PFSK-1 (cell line): ENCODE results near the gene SRPK3.

Experiments
- FOXP2 ChIP-seq: optimal IDR thresholded peaks from 2 replicates; pipeline ENCODE3; 2011; ENCODE audit warnings: borderline replicate concordance, control low read depth, inconsistent platforms; ENCODE audit not compliant: insufficient read depth; ENCODE audit errors: extremely low read length, extremely low read depth
- POLR2AphosphoS5 ChIP-seq: IDR thresholded peaks from 2 replicates; pipeline ENCODE4 v1.6.1; 2012; ENCODE audit warnings: low read depth, mild to moderate bottlenecking, control low read depth, low read length, moderate library complexity
- SIN3A ChIP-seq: IDR thresholded peaks from 2 replicates; pipeline ENCODE4 v1.6.1; 2012; ENCODE audit warnings: mild to moderate bottlenecking, low read length, moderate library complexity, borderline replicate concordance; ENCODE audit not compliant: insufficient read depth
- TAF1 ChIP-seq: IDR thresholded peaks from 2 replicates; pipeline ENCODE4 v1.6.1; 2012; ENCODE audit warnings: low read length, control low read depth, borderline replicate concordance; ENCODE audit not compliant: insufficient read depth
- TF ChIP-seq, protein P1 (sequence below), 2 experiments: IDR thresholded peaks; 2 replicates each; pipeline versions ENCODE4 v1.6.1 to v1.8.0; 2011 to 2012; ENCODE audit warnings: low read depth in 2 of 2, low read length in 2 of 2, control low read depth in 1 of 2, inconsistent platforms in 1 of 2, mild to moderate bottlenecking in 1 of 2, moderate library complexity in 1 of 2; ENCODE audit not compliant: insufficient read depth in 1 of 2

DNA sequence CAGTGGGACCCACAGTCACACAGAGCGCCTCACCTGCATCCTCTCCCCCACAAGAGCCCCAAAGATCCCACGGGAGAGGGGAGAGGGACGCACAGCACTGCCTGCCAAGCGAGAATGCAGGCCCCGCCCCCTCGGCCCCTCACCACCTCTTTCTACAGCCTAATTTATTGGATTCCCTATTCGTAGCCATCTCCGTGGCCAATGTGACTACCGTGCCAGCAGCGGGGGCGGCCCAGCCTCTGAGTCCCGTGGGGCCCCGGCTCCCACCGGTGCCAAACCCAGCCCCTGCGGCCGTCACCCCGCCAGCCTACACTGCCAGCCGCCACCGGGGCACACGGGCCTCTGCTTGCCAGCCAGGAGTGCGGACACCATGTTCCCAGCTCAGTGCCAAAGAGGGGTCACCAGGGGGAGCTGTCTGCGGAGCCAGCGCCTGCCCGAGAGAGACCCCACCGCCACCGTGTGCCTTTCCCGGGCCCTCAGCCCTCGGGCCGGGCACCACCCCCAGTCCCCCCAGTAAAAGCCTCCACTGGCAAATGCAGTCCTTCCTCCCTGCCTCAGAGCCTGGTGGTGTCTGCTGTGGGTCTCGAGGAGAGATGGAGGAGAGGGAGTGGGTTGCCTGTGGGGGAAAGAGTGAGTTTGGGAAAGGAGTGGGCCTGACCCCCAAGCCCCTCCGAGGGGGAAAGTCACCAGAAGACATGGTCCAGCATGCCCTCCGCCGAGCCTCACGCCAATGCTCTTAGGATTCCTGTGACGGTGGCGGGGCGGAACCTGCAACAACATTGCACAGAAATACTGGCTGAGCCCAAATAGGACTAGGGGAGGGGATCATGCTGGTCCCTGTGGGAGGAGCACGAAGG is 36.4 kb upstream of the SRPK3 start:
- TF ChIP-seq POLR2AphosphoS5 (no peak), TAF1 (no peak), SIN3A (no peak), FOXP2 (no peak)
- TF ChIP-seq, protein P1, sequence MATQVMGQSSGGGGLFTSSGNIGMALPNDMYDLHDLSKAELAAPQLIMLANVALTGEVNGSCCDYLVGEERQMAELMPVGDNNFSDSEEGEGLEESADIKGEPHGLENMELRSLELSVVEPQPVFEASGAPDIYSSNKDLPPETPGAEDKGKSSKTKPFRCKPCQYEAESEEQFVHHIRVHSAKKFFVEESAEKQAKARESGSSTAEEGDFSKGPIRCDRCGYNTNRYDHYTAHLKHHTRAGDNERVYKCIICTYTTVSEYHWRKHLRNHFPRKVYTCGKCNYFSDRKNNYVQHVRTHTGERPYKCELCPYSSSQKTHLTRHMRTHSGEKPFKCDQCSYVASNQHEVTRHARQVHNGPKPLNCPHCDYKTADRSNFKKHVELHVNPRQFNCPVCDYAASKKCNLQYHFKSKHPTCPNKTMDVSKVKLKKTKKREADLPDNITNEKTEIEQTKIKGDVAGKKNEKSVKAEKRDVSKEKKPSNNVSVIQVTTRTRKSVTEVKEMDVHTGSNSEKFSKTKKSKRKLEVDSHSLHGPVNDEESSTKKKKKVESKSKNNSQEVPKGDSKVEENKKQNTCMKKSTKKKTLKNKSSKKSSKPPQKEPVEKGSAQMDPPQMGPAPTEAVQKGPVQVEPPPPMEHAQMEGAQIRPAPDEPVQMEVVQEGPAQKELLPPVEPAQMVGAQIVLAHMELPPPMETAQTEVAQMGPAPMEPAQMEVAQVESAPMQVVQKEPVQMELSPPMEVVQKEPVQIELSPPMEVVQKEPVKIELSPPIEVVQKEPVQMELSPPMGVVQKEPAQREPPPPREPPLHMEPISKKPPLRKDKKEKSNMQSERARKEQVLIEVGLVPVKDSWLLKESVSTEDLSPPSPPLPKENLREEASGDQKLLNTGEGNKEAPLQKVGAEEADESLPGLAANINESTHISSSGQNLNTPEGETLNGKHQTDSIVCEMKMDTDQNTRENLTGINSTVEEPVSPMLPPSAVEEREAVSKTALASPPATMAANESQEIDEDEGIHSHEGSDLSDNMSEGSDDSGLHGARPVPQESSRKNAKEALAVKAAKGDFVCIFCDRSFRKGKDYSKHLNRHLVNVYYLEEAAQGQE (IDR thresholded peaks at IDR 0.05; ENCODE audit: insufficient read depth in 1 of 2, low read depth in 2 of 2, low read length in 2 of 2): no peak
